Measurements from ENCODE around the gene VCAN.

Gene VCAN

DNA sequence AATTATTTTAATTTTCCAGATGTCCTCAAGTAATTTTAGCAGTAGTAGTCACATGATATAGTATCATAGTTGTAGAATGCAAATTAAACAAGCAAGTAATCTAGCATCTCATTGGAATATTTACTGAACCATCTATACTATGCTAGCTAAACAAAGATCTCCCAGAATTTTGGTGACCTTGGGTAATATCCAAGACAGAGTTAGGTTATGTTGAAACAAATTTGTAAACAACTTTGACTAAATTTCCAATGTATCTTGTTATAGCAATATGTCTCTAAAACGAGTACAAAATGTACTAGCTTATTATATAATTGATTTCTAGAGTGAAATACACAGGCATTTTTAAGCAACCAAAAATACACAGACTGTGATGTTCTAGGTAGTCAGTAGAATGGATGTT lies 41.5 kb downstream of the VCAN start:
- no peaks in the 10 kb centered on the region for H3K27me3 ChIP-seq (ENCODE audit: insufficient read depth, low read depth, severe bottlenecking)
- no peaks in the 10 kb centered on the region for H3K36me3 ChIP-seq
- no peak overlapping the region for H3K27ac ChIP-seq
- no peaks in the 10 kb centered on the region for H3K9me3 ChIP-seq (ENCODE audit: severe bottlenecking)
- no peak overlapping the region for H3K4me3 ChIP-seq (ENCODE audit: low read depth, low read length)
- no peak for DNase-seq
- TF ChIP-seq CTCF (IDR thresholded peaks at IDR 0.05; ENCODE audit: low read depth, low read length) = no peak

DNA sequence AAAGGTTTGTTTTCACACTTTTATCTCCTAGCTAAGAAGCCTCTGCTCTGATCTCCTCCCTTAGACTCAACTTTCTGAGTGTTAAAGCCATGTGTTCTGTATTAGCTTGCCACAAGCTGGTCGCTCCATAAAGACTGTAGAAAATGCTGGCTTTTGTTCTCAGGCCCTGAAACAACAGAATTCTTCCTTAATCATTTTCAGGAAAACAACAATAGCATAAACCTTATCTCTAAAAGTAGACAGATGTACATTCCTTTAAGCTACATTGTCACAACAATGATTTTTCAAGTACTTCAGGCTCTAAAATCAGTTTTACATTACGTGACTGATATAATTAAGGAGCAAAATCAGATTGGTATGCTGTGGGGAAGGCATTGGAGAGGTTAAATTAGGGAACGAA lies 41.9 kb downstream of the VCAN start:
- H3K4me3 ChIP-seq (ENCODE audit: low read depth, low read length) = no peak overlapping the region
- no peak overlapping the region for H3K27ac ChIP-seq
- H3K9me3 ChIP-seq (ENCODE audit: severe bottlenecking) = no peaks in the 10 kb centered on the region
- H3K27me3 ChIP-seq (ENCODE audit: insufficient read depth, low read depth, severe bottlenecking) = no peaks in the 10 kb centered on the region
- no peaks in the 10 kb centered on the region for H3K36me3 ChIP-seq
- DNase-seq = no peak
- no peak for TF ChIP-seq CTCF (IDR thresholded peaks at IDR 0.05; ENCODE audit: low read depth, low read length)

GRCh38 chr5:83516377-83516776 lies 44.8 kb downstream of the VCAN start:
- Histone ChIP-seq H3K9me3 (ENCODE audit: severe bottlenecking) (no peaks in the 10 kb centered on the region), H3K27ac (no peak overlapping the region), H3K27me3 (ENCODE audit: insufficient read depth, low read depth, severe bottlenecking) (no peaks in the 10 kb centered on the region), H3K4me3 (ENCODE audit: low read depth, low read length) (no peak overlapping the region), H3K36me3 (no peaks in the 10 kb centered on the region)
- TF ChIP-seq CTCF (IDR thresholded peaks at IDR 0.05; ENCODE audit: low read depth, low read length) = no peak
- DNase-seq = no peak

DNA sequence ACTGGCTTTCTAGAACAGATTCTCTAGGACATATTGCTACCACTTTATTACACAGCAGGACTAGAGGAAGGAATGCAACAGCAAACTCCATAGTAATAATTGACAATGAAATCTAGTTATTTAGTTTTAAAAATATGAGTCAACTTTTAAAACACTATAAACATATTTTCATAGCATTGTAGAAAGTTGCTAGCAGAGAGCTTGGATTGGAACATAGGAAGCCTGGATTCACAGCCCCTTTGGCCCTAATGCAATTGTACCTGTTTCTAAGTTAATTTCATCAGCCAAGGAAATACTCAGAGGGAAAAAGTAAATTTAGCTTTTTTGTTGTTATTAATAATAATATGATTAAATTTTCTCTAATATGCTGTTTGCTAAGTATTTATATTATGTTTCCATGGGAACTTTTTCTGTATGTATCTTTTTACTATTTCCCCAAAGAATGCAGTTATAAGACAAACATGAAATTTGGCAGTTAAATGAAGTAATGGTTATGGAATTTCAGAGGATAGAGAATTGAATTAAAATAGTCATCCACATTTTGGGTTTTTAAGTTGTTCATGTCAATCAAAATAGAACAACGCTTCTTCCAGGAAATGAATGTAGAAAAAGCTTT lies 45.6 kb downstream of the VCAN start:
- no peaks in the 10 kb centered on the region for H3K27me3 ChIP-seq (ENCODE audit: insufficient read depth, low read depth, severe bottlenecking)
- no peak overlapping the region for H3K27ac ChIP-seq
- no peak for DNase-seq
- H3K36me3 ChIP-seq = no peaks in the 10 kb centered on the region
- no peaks in the 10 kb centered on the region for H3K9me3 ChIP-seq (ENCODE audit: severe bottlenecking)
- no peak for TF ChIP-seq CTCF (IDR thresholded peaks at IDR 0.05; ENCODE audit: low read depth, low read length)
- H3K4me3 ChIP-seq (ENCODE audit: low read depth, low read length) = no peak overlapping the region

- Histone ChIP-seq H3K27me3 (ENCODE audit: insufficient read depth, low read depth, severe bottlenecking) (no peaks in the 10 kb centered on the region), H3K27ac (no peak overlapping the region), H3K9me3 (ENCODE audit: severe bottlenecking) (no peaks in the 10 kb centered on the region), H3K36me3 (no peaks in the 10 kb centered on the region), H3K4me3 (ENCODE audit: low read depth, low read length) (no peak overlapping the region)
- DNase-seq = no peak
- TF ChIP-seq CTCF (IDR thresholded peaks at IDR 0.05; ENCODE audit: low read depth, low read length) = no peak
These were observed 46.1 kb downstream of the VCAN start for GRCh38 chr5:83517688-83518085.
